Upper lobe of left lung (tissue), 6 donors: ENCODE measurements around the gene KAZN. TPM values are rescaled to one million over a fixed set of nuclear protein-coding genes. Genes with fewer than 3 reads are reported as not detected.

Experiments
- ATAC-seq, 2 donors: fragments of 200-7000 bp; cut with Tn5 transposase; one replicate each; pipeline ENCODE4 v1.9.1; 2022; ENCODE audit warnings: mild to moderate bottlenecking in 2 of 2, moderate library complexity in 2 of 2; ENCODE audit not compliant: low FRiP score in 2 of 2
- DNase-seq, 2 donors: peaks; one replicate each; pipeline ENCODE4 v3.0.0-alpha.2; 2019 to 2020
- H3K27ac ChIP-seq, 4 donors: fragments of 200-600 bp; sonication (generic); one replicate each; pipeline ENCODE4 v1.5.1; 2016 to 2019
- H3K27me3 ChIP-seq, 4 donors: fragments of 200-600 bp; sonication (generic); one replicate each; pipeline ENCODE4 v1.5.1; 2017 to 2019
- H3K36me3 ChIP-seq, 4 donors: fragments of 200-600 bp; sonication (generic); one replicate each; pipeline ENCODE4 v1.5.1; 2016 to 2019
- H3K4me1 ChIP-seq, 4 donors: fragments of 200-600 bp; sonication (generic); one replicate each; pipeline ENCODE4 v1.5.1; 2018 to 2019
- H3K4me3 ChIP-seq, 4 donors: fragments of 200-600 bp; sonication (generic); one replicate each; pipeline ENCODE4 v1.5.1; 2017 to 2019; ENCODE audit warnings: mild to moderate bottlenecking in 2 of 4, moderate library complexity in 1 of 4
- H3K9me3 ChIP-seq, 4 donors: fragments of 200-600 bp; sonication (generic); one replicate each; pipeline ENCODE4 v1.5.1; 2018 to 2019
- CTCF ChIP-seq, 6 experiments: fragments of 450-650 bp in 4 of 6; fragments of 200-600 bp in 2 of 6; sonication (generic) in 2 of 6; IDR thresholded peaks; one replicate each; pipeline ENCODE4 v1.5.1; 2016 to 2019; ENCODE audit warnings: antibody characterized with exemption in 6 of 6
- EP300 ChIP-seq, 4 donors: sonication (generic); formaldehyde crosslinking; IDR thresholded peaks; one replicate each; pipeline ENCODE4 v1.5.1; 2017; ENCODE audit warnings: antibody characterized with exemption in 4 of 4, control low read depth in 2 of 4
- POLR2A ChIP-seq, 4 donors: fragments of 450-650 bp; IDR thresholded peaks; one replicate each; pipeline ENCODE4 v1.5.1; 2016 to 2017; ENCODE audit warnings: antibody characterized with exemption in 4 of 4, mild to moderate bottlenecking in 2 of 4
- POLR2AphosphoS5 ChIP-seq, 2 donors: sonication (generic); formaldehyde crosslinking; IDR thresholded peaks; one replicate each; pipeline ENCODE4 v1.5.1; 2017; ENCODE audit warnings: antibody characterized with exemption in 2 of 2
- WGBS, 2 donors: methylation state at CpG; one replicate each; pipeline ENCODE4 v1.1.5; 2017 to 2018; 5-methylcytosine and 5-hydroxymethylcytosine counted together
- total RNA-seq, 6 donors: library from RNA; depleted of rRNA in 4 of 6; stranded (reverse); fragments of >200 nt in 4 of 6; gene quantifications; one replicate each; pipeline versions ENCODE4 v1.1.0 to v1.2.1, GENCODE V29; 2016 to 2021
- donor health status: DM: no; HTN: no; CAD: no; lungs with moderate emphysema.
- donor health status: DM: no; HTN: yes; CAD: no; lungs with severe emphysema.

The KAZN gene
- total RNA-seq, 6 donors from 2014 or later = 11.5 to 30.0 (median 17.6) TPM

GRCh38 chr1:14630986-14631385, 32.5 kb downstream of the KAZN start:
- WGBS, 2 donors = 69 to 82% methylated on average over 2 to 5 of the region's 5 CpGs
- Histone ChIP-seq H3K27ac (no peak overlapping the region), H3K27me3 (no peaks in the 10 kb centered on the region), H3K9me3 (no peaks in the 10 kb centered on the region), H3K4me1 (peaks cover 0 to 5% (median 0%) of the 10 kb centered on the region in 4 donors), H3K4me3 (no peak overlapping the region), H3K36me3 (no peaks in the 10 kb centered on the region)
- DNase-seq (no peak), ATAC-seq (no peak)
- TF ChIP-seq POLR2AphosphoS5 (IDR thresholded peaks at IDR 0.05) (no peak), POLR2A (IDR thresholded peaks at IDR 0.05) (no peak), EP300 (IDR thresholded peaks at IDR 0.05) (no peak), CTCF (IDR thresholded peaks at IDR 0.05) (no peak)

GRCh38 chr1:14631421-14631820, 32.9 kb downstream of the KAZN start:
- no peak overlapping the region for H3K27ac ChIP-seq
- no peaks in the 10 kb centered on the region for H3K9me3 ChIP-seq
- peaks cover 0 to 5% (median 0%) of the 10 kb centered on the region in 4 donors for H3K4me1 ChIP-seq
- WGBS, 2 donors = 85% methylated on average over 6 to 10 of the region's 10 CpGs
- H3K4me3 ChIP-seq = no peak overlapping the region
- TF ChIP-seq POLR2A (IDR thresholded peaks at IDR 0.05) (no peak), POLR2AphosphoS5 (IDR thresholded peaks at IDR 0.05) (no peak), EP300 (IDR thresholded peaks at IDR 0.05) (no peak), CTCF (IDR thresholded peaks at IDR 0.05) (no peak)
- ATAC-seq (no peak), DNase-seq (no peak)
- no peaks in the 10 kb centered on the region for H3K36me3 ChIP-seq
- H3K27me3 ChIP-seq = no peaks in the 10 kb centered on the region

- Histone ChIP-seq H3K4me3 (no peak overlapping the region), H3K9me3 (no peaks in the 10 kb centered on the region), H3K36me3 (no peaks in the 10 kb centered on the region), H3K4me1 (no peaks in the 10 kb centered on the region), H3K27ac (no peak overlapping the region), H3K27me3 (no peaks in the 10 kb centered on the region)
- WGBS, 2 donors = 28 to 35% methylated on average over 4 to 5 of the region's 5 CpGs
- ATAC-seq = no peak
- no peak for TF ChIP-seq EP300 (IDR thresholded peaks at IDR 0.05)
- no peak for TF ChIP-seq POLR2A (IDR thresholded peaks at IDR 0.05)
- TF ChIP-seq POLR2AphosphoS5 (IDR thresholded peaks at IDR 0.05) = no peak
- no peak for TF ChIP-seq CTCF (IDR thresholded peaks at IDR 0.05)
- DNase-seq = no peak
Observed at GRCh38 chr1:14634486-14634885, 36.0 kb downstream of the KAZN start.

GRCh38 chr1:14635421-14635820, 36.9 kb downstream of the KAZN start:
- H3K36me3 ChIP-seq = no peaks in the 10 kb centered on the region
- ATAC-seq (no peak), DNase-seq (no peak)
- H3K4me3 ChIP-seq = no peak overlapping the region
- WGBS, 2 donors = 93 to 96% methylated on average over 7 to 9 of the region's 9 CpGs
- H3K4me1 ChIP-seq = no peaks in the 10 kb centered on the region
- TF ChIP-seq CTCF (IDR thresholded peaks at IDR 0.05) = no peak
- TF ChIP-seq EP300 (IDR thresholded peaks at IDR 0.05) = no peak
- TF ChIP-seq POLR2AphosphoS5 (IDR thresholded peaks at IDR 0.05) = no peak
- no peak for TF ChIP-seq POLR2A (IDR thresholded peaks at IDR 0.05)
- no peaks in the 10 kb centered on the region for H3K27me3 ChIP-seq
- no peak overlapping the region for H3K27ac ChIP-seq
- H3K9me3 ChIP-seq = no peaks in the 10 kb centered on the region

GRCh38 chr1:14636897-14637632, 38.6 kb downstream of the KAZN start:
- Histone ChIP-seq H3K36me3 (no peaks in the 10 kb centered on the region), H3K27me3 (no peaks in the 10 kb centered on the region), H3K27ac (no peak overlapping the region), H3K4me3 (no peak overlapping the region), H3K4me1 (no peaks in the 10 kb centered on the region), H3K9me3 (no peaks in the 10 kb centered on the region)
- ATAC-seq = no peak
- WGBS, 2 donors = 86% methylated on average over 9 of the region's 9 CpGs
- no peak for TF ChIP-seq POLR2A (IDR thresholded peaks at IDR 0.05)
- TF ChIP-seq EP300 (IDR thresholded peaks at IDR 0.05) = no peak
- no peak for TF ChIP-seq CTCF (IDR thresholded peaks at IDR 0.05)
- TF ChIP-seq POLR2AphosphoS5 (IDR thresholded peaks at IDR 0.05) = no peak
- DNase-seq = no peak
